SK-N-MC (cell line): ENCODE results near the gene BLOC1S5.

Source experiments
- EZH2 ChIP-seq: fragments of 200-600 bp; sonication (generic); IDR thresholded peaks from one replicate; pipeline ENCODE4 v1.6.1; 2017; ENCODE audit warnings: antibody characterized with exemption
- POLR2AphosphoS5 ChIP-seq: IDR thresholded peaks from 2 replicates; pipeline ENCODE4 v1.6.1; 2012; ENCODE audit warnings: mild to moderate bottlenecking, low read depth, low read length, borderline replicate concordance

DNA sequence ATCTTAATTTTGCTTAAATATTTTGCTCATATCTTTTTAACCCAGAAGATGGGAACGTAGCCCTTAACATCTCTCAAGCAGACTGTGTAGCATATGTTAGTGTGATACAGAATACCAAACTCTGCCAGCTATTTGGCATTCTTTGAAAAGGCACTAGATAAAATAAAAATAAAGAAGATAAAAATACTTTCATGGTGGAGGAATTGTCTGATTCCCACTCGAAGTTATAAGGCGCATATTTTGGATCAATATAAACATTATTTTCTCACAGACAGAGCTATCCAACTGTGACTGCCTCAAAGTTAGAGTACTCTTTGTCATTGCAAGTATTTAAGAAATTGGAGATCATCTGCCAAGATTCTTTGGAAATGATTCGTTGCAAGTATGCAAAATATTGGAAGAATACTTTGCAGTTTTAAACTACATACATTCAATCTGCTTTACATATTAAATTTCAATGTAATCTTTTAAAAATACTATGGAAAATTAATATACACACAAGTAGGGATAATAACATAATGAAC, 49.0 kb upstream of the BLOC1S5 start:
- TF ChIP-seq POLR2AphosphoS5 (no peak), EZH2 (no peak)
